Mesothelial cell of epicardium (in vitro differentiated cells): ENCODE data around the gene SMAP1. TPM values are rescaled to one million over a fixed set of nuclear protein-coding genes. Genes with fewer than 3 reads are reported as not detected.

Experiments used
- DNase-seq, 2 experiments: peaks; one replicate each; pipeline ENCODE4 v3.0.0; 2021; ENCODE audit warnings: low spot score in 2 of 2; ENCODE audit not compliant: unreplicated experiment in 2 of 2
- H3K27ac Mint-ChIP-seq: 2 replicates; pipeline ENCODE4 v1.8.0; 2021; ENCODE audit warnings: mixed read lengths
- H3K27me3 Mint-ChIP-seq: 2 replicates; pipeline ENCODE4 v1.8.0; 2021; ENCODE audit warnings: low read depth, mixed read lengths
- H3K36me3 Mint-ChIP-seq: 2 replicates; pipeline ENCODE4 v1.8.0; 2021; ENCODE audit warnings: mixed read lengths
- H3K4me1 Mint-ChIP-seq: 2 replicates; pipeline ENCODE4 v1.8.0; 2021; ENCODE audit warnings: mixed read lengths
- H3K4me3 Mint-ChIP-seq: 2 replicates; pipeline ENCODE4 v1.8.0; 2021; ENCODE audit warnings: mild to moderate bottlenecking, moderate library complexity, mixed read lengths
- H3K9me3 Mint-ChIP-seq: 2 replicates; pipeline ENCODE4 v1.8.0; 2021; ENCODE audit warnings: mixed read lengths
- total RNA-seq: library from RNA; stranded (reverse); gene quantifications from 3 replicates; pipeline ENCODE4 v1.2.1, GENCODE V29; 2021
- TF ChIP-seq, protein P1 (sequence below): fragments of 200-600 bp; sonication (generic); IDR thresholded peaks from one replicate; pipeline ENCODE4 v1.5.0; 2021; ENCODE audit warnings: antibody characterized with exemption; ENCODE audit not compliant: unreplicated experiment

SMAP1 gene
- total RNA-seq, 1 donor from 2014 or later: 25.7 TPM

DNA sequence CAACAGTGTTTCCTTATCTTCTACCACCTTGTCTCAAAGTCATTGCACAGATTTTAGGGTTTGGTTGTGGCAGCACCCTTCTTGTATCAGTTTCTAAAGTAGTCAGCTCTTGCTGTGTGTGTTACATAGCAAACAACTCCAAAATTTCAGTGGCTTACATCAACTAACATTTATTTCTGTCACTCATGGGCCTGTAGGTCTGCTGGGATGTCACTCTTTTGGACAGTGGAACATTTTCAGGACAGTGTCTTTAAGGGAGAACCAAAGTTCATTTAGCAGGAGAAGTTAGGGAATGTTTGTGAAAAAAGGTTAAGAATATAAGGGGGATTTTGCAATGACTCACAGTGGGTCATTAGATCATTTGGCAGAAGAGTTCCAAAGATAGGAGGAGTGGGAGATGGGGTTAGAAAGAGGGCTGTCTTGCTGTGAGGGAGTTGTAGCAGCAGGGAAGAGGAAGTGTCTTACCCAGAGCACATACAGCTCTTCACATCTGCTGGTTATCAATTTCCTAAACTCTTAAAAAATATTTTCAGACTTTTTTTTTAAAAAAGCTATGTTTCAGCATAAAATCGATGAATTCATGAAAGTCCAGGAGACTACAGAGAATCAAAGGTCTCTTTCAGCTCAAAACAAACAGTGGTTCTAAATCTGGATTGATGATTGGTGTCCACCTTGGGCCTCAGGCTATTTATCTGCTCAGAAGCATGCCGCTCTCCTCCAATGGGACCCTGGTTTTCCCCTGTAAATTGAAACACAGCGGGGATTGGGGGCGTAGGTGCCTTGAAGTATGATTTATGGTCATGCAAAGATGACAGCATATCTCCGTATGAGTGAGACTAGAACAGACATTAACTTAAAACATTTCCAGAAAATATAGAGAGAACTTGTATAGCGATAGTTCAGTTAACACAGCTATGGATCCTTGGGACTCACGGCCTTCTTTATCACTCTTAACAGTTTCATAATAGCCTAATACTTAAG lies 171.9 kb downstream of the SMAP1 start:
- H3K9me3 Mint-ChIP-seq: no peaks in the 10 kb centered on the region
- H3K36me3 Mint-ChIP-seq: no peaks in the 10 kb centered on the region
- no peak for DNase-seq
- H3K27me3 Mint-ChIP-seq: no peaks in the 10 kb centered on the region
- H3K27ac Mint-ChIP-seq: peak overlapping the region; percentile 76
- TF ChIP-seq, protein P1, sequence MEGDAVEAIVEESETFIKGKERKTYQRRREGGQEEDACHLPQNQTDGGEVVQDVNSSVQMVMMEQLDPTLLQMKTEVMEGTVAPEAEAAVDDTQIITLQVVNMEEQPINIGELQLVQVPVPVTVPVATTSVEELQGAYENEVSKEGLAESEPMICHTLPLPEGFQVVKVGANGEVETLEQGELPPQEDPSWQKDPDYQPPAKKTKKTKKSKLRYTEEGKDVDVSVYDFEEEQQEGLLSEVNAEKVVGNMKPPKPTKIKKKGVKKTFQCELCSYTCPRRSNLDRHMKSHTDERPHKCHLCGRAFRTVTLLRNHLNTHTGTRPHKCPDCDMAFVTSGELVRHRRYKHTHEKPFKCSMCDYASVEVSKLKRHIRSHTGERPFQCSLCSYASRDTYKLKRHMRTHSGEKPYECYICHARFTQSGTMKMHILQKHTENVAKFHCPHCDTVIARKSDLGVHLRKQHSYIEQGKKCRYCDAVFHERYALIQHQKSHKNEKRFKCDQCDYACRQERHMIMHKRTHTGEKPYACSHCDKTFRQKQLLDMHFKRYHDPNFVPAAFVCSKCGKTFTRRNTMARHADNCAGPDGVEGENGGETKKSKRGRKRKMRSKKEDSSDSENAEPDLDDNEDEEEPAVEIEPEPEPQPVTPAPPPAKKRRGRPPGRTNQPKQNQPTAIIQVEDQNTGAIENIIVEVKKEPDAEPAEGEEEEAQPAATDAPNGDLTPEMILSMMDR: no peak
- H3K4me3 Mint-ChIP-seq: no peak overlapping the region
- H3K4me1 Mint-ChIP-seq: peaks cover 20% of the 10 kb centered on the region

DNA sequence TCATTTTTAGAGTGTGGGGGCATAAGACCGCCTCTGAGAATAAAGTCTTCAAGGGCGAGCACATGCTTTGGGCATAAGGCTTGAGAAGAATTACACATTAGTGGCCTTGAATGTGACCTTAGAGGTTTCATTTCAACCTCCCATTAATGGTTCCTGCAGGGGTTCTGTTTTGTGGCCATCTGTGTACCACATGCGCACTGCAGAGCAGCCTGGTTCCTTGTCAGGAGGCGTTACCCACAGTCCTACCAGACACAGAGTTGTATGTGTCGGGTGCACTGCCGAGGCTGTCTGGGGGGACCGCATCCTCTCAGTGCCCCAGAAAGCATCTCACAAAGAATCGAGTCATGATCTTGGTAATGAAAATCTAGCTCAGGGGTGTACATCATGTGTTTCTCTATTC lies 173.4 kb downstream of the SMAP1 start:
- Mint-ChIP-seq H3K27ac (no peak overlapping the region), H3K36me3 (no peaks in the 10 kb centered on the region), H3K4me1 (peaks cover 23% of the 10 kb centered on the region), H3K27me3 (no peaks in the 10 kb centered on the region), H3K9me3 (no peaks in the 10 kb centered on the region), H3K4me3 (no peak overlapping the region)
- TF ChIP-seq, protein P1: no peak
- DNase-seq: no peak

DNA sequence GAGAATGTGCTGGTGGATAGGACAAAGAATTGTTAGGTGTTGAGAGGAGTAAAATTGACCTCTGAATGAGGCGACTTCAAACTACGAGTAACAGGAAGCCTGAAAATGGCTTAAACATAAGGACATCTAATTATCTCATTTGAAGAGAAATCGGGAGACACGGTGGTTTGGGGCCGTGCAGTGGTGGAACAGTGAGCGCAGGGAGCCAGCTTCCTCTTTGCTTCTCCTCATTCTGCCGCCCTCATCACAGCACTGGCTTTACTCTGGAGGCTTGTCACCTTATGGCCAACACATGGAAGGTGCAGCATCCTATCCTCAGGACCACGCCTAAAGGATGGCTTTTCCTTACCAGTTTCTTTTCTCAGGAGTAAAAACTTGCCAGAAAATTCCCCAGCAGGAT lies 174.9 kb downstream of the SMAP1 start:
- Mint-ChIP-seq H3K9me3 (no peaks in the 10 kb centered on the region), H3K4me1 (peaks cover 23% of the 10 kb centered on the region)

DNA sequence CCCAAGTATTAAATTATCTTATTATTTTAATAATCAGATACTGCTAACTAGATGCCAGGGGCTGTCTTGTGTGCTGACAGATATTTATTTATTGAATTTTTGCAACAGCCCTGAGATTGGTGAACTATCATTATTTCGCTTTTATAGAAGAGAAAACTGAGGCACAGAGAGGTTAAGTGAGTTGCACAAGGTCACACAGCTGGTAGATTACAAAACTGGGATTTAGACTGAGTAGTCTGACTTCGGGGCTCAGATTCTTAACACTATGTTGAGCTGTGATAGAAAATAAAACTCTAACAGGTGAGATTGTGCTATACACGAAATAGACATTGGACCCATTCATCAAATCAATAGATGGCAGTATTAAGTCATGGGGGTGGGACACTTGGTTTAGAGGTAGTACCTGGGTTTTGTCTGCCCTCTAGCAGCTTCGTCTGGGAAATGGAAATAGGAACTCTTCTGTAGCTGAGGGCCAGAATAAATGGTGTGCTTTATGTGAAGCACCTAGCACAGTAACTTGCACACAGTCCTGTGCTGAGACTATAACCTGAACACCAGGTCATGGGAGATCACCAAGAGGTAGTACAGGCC lies 175.7 kb downstream of the SMAP1 start:
- no peaks in the 10 kb centered on the region for H3K27me3 Mint-ChIP-seq
- H3K9me3 Mint-ChIP-seq: no peaks in the 10 kb centered on the region
- H3K36me3 Mint-ChIP-seq: peaks cover 5% of the 10 kb centered on the region
- TF ChIP-seq, protein P1: no peak
- no peak for DNase-seq
- no peak overlapping the region for H3K27ac Mint-ChIP-seq
- peaks cover 22% of the 10 kb centered on the region for H3K4me1 Mint-ChIP-seq
- no peak overlapping the region for H3K4me3 Mint-ChIP-seq

More for the DNA sequence above, 174.9 kb downstream of the SMAP1 start:
- Mint-ChIP-seq H3K27me3 (no peaks in the 10 kb centered on the region), H3K27ac (no peak overlapping the region), H3K36me3 (peaks cover 4% of the 10 kb centered on the region), H3K4me3 (no peak overlapping the region)
- TF ChIP-seq, protein P1: no peak
- no peak for DNase-seq

DNA sequence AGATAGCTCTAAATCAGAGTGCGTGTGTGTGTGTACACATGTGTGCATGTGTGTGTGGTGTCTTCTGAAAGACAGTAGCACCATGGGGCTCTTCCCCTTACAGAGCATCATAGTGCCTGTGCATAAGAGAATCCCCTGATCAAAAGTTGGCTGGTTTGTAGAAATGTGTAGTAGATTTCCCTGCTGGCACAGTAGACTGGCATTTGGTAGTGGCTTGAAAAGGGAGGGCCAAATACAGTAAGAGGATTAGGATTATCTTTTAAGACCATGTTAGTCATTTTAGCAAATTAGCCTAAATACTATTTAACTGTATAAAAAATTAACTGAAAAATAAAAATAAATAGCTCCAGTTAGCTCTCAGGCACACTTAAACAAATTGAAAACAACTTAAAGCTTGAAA lies 176.6 kb downstream of the SMAP1 start:
- H3K4me3 Mint-ChIP-seq: no peak overlapping the region
- H3K27ac Mint-ChIP-seq: no peak overlapping the region
- peaks cover 13% of the 10 kb centered on the region for H3K4me1 Mint-ChIP-seq
- peaks cover 5% of the 10 kb centered on the region for H3K36me3 Mint-ChIP-seq
- TF ChIP-seq, protein P1: no peak
- H3K27me3 Mint-ChIP-seq: no peaks in the 10 kb centered on the region
- no peak for DNase-seq
- no peaks in the 10 kb centered on the region for H3K9me3 Mint-ChIP-seq
